ENCODE measurements around the gene SLCO4A1. TPM values are rescaled to one million over a fixed set of nuclear protein-coding genes. Genes with fewer than 3 reads are reported as not detected.

Gene SLCO4A1
- total RNA-seq, 1 donor from 2014 or later = 4.1 TPM

DNA sequence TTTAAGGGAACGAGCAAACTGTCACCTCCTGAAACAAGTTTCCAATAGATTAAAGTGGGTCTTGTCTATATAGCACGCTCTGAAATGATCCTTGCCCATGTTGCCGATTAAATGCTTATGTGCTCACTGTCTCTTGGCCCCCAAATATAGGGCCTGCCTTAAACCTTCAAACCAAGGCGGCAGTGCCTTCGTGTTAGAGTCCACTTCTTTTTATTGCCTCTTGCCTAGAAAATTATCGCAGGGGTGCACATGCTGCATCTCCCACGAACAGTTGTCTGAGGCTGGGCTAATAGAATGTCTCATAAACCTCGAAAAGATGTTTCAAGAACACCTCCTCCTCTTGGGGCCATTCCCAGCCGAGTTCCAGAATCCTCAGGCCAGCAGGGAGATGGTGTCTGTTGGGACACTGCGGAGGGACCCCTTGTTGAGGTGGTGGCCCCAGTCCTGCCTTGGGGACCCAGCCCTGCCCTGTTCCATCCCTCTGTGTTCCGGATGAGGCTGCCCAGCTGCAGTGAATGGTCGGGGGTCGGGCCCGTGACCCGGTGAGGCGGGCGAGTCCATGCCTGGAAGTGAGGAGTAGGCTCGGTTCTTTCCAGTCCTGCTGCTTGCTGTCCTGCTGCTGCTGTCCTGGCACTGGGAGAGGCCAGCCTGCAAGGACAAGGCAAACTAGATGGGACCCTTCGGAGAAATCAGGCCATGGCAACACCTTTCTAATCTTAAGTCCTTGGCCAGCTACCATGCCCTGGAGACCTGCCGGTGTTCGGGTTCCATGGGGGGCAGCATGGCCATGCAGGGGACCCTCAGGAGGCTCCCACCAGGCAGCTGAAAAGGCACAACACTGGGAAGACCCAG lies 34.7 kb upstream of the SLCO4A1 start:
- DNase-seq = no peak

DNA sequence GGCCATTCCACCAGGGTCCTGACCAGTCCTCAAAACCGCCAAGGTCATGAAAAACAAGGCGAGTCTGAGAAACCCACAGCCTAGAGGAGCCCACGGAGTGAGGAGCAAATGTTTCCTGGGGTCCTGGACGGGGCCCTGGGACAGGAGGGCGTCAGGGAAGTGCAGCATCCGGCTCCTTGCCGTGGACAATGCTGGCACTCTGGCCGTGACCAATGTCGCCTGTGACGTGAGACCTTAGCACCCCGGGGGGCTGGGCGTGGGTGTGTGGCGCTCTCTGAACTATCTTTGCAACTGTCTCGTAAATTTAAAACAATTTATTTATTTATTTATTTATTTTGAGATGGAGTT lies 34.1 kb upstream of the SLCO4A1 start:
- DNase-seq = no peak

DNA sequence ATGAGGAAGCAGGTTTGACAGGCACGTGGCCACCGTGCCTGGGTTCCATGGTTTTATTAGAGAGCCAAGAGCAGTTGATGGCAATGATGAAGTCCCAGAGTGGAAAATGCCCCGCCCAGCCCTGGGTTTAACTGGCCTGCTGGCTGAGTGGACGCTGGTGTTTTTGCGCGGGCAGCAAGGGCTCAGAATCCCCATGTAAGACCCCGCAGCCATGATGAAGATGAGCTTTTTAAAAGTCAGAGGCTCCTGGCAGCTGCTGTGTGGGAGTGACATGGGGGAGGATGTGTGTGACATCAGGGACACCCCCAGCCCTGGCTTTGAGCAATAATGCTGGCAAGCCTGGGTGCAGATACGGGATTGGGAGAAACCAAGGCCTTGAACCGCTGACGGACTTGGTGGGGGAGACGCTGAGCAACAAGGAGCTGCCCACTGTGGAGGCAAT lies 33.0 kb upstream of the SLCO4A1 start:
- no peak for DNase-seq

DNA sequence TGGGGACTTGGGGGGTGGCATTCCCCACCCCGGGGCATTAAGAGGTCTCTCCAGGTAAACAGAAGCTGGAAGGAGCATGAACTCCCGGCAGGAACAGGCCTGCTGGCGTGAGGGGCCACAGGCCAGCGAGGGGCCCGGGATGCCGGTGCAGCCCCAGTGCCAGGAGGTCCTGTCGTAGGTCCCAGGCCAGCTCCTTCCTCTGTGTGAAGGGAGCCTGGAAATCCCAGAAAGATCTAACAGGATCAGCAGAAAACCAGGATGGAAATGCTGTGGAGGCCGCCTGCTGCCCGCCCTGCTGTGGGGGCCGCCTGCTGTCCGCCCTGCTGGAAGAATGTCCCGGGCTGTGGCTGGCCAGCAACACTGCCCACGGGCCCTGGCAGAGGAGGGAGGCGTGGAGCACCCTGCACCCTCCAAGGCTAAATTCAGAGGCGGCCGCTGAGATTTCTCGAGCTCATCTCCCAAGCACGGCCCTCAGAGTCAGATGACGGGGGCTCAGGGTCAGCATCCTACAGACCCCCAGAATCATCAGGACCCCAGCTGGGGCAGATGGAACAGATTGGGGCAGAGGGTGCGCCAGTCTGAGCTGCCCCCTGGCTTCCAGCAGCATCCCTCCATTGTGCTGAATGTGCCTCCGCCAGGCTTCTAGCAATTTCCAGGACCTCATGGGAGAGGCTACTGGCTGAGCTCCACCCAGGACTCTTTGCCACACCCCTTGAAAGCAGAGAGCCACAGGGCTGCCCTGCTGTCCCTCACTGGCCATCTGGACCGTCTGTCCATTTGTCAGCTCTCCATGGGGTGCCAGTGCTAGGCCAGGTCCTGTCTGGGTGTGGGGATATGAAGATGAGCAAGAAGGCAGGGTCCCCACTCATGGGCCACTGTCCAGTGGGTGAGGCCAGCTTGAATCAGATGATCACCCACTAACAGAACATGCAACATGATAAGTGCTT lies 32.2 kb upstream of the SLCO4A1 start:
- no peak for DNase-seq

DNA sequence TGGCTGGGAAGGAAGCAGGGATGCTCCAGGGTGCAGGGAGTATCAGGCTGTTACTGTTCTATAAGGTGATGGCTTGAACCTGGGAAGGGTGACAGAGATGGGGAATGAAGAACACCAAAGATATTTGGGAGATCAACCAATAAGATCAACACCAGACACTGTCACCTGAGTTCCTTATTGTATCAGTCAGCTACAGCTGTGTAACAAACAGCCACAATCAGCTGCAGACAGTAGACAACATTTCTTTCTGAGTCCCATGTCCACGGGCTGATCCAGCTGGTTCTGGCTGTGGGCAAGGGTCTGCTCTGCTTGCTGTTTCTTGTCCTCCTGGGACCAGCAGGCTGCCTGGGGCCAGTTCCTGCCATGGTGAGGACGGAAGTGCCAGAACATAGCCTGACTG lies 31.3 kb upstream of the SLCO4A1 start:
- DNase-seq = no peak

DNA sequence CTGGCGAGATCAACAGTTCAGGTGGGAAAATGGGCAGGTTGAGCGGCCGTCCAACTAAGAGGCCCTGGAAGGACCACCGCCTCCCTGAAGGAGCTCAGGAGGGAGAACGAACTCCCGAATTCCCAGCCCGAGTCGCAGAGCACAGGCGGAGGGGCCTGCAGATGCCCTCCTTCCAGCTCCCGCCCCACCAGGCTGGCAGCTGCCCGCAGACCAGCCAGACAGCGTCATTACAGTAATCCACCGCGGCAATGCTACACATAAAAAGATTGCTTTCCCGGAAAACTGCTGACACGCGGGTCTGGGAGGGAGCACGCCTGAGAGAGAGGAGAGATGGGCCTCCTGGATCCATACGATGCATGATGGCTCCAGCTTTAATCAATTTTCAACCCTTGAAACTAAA lies 30.5 kb upstream of the SLCO4A1 start:
- peak; percentile 82 for DNase-seq

DNA sequence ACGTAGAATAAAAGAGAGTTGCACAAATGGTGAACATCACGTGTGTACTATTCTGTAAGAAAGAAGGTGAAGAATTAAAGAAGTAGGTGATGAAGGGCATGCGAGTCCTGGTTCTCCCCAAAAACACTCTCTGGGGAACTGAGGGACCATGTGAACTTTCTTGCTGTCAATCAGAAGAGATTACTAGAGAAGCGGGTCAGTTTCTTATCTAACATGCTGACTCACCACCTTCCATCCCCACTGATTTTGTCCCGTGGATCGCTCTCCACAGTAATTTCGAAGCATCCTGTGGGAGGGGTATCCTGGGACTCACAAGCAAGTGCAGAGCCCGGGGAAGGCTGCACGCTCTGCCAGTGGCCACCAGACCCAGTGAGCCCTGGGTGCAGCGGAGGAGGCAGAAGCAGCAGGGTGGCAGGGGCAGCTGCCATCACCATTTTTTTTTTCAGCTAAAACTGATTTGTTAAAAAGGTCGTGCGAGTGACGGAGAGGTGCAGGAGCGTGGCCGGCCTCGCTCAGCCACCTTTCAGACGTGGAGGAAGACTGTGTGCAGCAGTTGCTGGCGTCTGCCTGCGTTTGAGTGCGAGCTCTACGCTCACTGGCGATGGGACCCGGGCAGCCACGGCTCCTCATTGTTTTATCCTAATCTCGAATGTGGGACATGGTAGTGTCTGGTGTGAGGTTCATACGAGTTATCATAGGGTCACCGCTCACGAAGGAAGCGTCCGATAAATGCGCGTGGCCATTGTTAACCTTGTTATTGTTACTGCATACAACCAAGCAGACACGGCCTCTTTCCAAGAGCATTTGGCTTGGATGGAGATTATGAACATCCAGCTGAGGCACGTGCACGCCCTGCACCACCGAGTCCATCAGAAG lies 28.0 kb upstream of the SLCO4A1 start:
- DNase-seq = no peak

DNA sequence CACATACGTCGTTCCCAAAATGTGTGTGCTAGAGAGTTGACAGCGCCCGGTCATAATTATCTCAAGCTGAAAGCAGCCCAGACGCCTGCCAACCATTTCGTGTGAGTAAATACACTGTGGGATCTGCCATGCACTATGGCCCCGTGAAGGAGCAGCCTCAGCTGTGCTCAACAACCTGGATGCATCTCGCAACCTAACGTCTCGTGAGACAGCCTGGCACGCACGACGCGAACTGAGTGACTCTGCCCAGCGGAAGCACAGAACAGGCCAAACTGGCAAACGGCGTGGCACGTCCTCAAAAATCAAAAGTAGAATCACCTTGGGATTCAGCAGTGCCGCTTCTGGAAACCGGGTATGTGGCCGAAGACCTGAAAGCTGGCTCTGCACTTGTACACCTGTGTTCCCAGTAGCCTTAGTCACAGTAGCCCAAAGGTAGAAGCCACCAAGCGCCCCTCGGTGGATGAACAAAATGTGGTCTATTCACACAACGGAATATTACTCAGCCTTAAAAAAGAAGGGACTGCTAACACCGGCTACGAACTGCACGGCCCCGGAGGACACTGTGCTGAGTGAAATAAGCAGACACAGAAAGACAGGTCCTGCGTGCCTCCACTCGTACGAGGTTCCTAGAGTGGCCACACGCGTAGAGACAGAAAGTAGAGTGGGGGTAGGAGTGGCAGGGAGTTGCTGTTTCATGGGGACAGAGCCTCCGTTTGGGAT lies 27.2 kb upstream of the SLCO4A1 start:
- DNase-seq = no peak

DNA sequence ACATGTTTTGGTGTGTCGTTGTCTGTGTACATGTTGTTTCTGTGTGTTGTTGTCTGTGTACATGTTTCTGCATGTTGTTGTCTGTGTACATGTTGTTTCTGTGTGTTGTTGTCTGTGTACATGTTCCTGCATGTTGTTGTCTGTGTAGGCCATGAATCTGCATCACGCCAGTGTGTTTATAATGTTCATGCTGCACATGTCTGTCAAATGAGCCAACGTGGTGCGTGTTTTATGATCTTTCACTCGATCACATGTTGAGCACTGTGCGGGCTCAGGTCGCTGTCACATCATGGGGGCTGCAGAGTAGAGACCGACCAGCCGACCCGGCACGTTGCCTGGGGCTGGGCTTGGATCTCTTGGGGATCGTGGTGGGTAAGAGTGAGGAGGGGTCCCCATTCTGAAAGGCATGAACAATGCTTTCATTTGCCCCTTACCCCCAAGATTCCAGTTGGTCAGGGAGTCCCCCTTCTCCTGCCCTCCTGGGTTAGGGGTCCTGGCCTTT lies 26.5 kb upstream of the SLCO4A1 start:
- no peak for DNase-seq

DNA sequence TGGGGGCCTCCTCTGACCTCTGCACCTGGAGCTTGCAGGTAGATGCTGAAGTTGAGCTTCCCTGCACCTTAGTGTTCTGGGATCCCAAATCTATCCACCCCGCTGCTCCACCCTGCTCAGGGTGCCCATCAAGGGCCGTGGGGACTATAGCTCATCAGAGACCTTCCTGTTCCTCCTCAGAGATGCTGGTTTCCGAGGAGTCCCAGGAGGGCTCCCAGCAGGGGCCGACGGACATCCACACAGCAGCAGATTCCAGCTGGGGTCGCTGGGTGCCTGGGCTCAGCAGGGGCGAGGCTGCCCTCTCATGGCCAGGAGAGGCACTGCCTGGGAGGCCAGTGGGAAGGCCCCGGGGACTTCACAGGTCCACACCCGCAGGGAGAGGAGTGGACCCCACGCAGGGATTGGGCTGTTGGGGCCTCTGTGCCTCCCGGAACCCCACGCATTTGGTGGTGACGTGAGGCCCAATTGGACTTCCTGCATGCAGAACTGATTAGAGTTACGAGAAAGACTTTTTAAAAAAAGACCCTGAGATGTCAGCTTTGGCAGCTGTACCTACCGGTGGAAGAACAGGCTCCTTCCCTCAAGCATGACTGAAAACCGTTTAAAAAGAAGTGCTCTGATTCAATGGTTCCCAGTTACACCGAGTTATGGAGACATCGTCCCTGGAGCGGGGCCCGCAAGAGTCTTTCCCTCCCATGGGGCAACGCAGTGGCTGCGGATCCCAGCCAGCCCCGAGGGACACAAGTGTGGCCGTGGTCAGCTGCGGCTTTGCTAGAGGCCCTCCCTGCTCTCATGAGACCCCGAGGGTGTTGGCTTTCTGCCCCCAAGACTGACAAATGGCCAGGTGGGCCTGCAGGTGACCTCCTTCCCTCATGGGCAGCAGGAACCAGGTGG lies 25.3 kb upstream of the SLCO4A1 start:
- DNase-seq = peak; percentile 73

DNA sequence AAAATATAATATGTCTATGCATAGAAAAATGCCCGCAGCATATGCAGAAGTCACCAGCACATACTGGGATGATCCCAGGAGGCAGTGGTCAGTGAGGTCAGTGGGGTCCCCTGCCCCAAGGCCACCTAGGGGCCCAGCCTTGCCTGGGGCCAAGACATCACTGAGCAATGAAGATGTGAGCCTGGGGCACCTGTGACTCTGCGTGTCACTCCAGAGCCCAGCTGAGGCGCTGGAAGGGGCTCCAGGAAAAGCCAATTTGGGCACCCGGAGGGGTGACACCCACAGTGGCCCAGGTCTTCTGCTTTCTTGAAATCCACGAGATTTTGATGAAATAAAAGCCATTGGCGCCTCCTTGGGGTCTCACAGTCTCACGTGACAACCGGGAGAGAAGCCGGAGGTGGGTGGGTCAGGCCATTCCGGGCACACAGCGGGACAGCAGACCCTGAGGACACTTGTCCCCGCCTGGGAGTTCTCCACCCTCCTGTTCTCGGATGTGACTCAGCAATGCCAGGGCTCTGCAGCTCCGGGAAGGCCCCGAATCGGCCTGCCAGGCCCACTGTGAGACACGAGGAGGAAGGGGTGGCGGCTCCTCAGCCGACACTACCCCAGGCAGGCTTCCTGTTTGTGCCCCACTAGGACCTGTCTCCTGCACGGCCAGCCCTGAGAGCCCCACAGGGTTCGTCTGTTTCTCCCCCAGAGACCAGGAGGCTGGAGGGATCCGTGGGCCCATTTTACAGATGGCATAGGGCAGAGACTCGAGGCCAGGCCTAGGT lies 24.4 kb upstream of the SLCO4A1 start:
- DNase-seq = no peak

DNA sequence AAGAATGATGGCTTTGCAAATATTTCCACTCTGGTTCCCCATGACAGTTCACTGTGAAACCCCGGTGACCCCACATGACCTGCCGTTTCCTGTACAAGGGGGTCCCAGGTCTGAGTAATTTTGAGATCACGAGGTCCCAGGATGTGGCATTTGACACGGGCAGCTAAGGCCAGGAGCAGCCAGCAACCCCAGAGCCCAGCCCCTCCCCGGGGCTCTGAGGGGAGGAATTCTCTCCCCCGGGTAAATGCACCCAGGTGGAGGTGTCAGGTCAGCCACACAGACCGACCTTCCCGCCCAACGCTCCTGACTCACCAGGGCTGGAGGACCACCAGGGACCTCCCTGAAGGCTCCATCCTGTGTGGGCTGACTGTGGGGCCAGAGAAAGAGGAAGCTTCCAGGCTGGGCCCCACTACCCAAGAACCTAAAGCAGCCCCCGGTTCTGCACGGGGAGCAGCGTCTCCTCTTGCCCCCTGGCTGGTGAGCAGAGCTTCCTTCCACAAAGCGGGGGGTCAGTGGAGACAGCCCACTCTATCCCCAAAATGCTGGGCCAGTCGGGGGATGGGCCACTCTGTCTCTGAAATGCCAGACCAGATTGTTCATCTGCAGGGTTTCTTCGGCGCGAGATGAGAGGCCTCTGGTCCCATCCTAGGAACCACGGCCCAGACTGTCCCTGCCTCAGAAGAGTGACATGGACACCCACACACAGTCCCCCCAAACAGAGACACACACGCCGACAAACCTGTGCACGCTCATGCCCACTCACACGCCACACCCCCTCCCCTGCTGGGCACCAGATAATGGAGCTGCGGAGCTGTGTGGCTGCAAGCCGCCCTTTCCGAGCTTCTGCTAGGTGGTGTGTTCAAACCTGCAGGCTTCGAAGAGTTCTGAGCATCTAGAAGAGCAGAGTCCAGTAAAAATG lies 23.4 kb upstream of the SLCO4A1 start:
- no peak for DNase-seq

DNA sequence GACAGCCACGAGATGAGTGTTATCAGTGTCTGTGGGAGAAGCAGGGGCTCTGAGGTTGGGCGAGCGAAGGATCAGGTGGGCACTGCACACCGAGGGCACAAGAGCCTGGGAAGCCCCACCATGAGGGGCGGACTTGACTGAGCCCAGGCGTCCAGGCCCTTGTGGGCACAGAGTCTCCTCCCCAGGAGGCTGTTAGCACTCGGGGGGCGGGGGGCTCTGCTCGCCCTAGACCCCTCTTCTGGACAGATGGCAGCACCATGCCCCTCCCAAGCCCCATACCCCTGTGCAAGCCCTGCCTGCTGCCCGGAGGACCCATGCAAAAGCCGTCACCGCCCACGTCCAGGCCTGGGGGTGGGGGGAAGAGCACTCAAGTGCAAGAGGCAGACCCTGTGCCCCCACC lies 21.7 kb upstream of the SLCO4A1 start:
- no peak for DNase-seq

DNA sequence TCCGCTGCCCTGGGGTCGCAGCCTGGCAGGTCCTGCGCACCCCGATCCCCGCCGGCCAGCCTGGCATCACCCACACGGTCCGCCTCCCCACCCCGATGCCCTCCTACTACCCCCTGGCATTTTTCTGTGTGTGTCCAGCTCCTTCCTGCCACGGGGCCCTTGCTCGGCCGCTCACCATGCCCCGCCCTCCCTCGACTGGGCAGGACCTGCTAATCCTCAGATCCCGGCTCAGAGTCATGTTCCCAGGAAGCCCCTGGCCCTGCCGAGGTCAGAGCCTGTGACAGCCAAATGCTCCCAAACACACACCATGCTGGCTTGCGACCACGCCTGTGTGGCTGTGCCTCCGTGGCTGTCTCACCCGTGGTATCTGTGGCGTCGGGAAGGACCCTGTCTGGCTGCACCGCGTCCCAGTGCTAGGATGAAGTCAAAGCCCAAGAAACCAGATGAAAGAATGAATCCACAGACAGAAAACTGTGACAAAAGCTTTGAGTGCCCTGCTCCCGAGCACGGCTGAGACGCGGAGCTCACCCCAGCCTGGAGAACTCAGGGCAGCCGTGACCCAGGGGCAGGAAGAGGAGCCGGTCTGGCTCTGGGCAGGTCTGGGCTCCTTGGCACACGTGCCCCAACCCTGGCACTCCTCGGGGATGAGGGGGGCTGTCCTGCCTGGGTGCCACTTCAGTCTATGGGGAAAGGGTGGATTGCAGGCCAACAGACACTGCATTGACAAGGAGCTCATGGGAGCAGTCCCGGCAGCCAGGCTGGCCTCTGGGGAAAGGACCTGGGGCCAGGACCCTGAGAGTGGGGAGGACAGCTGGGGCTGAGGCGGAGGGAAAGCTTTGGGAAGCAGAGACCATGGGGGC lies 20.8 kb upstream of the SLCO4A1 start:
- no peak for DNase-seq

DNA sequence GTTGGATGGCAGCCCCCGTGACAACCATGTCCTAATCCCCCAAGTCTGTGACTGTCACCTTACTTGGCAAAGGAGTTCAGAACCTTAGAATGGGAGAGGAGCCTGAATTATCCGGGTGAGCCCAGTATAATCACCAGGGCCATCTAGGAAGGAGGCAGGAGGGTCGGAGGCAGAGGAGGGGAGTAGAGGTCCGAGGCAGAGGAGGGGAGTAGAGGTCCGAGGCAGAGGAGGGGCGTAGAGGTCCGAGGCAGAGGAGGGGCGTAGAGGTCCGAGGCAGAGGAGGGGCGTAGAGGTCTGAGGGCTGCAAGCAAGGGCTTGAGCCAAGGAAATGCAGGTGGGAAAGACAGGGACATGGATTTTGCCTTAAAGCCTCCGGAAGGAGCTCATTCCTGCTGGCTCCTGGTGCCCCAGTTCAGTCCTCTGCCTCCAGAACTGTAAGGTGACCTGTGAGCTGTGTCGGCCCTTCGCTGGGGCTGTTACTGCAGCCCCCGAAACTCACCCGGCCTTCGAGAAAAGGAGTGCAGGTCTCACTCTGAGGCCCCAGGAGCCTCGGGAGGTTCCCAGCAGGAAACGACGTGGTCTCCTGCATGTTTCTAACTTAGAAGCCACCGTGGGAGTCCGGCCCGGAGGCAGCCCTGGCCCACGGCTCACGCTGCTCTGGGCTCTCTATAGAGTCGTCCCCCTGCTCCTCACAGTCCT lies 20.0 kb upstream of the SLCO4A1 start:
- no peak for DNase-seq

DNA sequence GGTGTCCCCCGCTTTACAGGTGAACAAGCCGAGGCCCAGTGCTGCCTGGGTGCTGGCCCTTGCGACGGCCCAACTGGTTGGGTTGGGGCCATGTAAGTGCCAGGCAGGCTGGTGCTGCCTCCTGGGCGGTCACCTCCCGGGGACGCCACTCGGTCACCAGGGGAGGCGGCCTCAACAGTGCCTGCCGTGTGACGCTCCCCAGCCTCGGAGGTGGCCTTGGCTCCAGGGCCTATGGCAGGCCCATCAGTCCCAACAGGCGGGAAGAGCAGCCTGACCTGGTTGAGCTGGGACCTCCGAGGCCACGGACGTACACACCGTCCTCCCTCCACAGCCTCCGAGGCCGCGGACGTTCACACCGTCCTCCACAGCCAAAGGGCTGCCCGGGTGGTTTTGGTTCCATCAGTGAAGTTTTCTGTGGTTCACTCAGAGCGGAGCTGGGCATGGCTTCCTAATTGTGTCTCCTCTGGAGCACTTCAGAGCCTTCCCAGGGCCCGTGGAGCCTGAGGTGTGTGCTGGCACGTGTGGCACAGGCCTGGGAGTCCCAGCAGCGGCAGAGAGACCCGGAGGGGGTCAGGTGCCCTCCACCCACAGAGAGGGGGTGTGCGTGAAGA lies 19.3 kb upstream of the SLCO4A1 start:
- DNase-seq = no peak

All from tongue (tissue), 2 donors.